ENCODE measurements around the gene ADAMTS14.

The ADAMTS14 gene

GRCh38 chr10:70797840-70798239 is 125.5 kb downstream of the ADAMTS14 start:
- DNase-seq = no peak

GRCh38 chr10:70799124-70799523 is 126.8 kb downstream of the ADAMTS14 start:
- DNase-seq = peak; percentile 79

- DNase-seq = no peak
Measured at GRCh38 chr10:70801854-70802253, 129.5 kb downstream of the ADAMTS14 start.

GRCh38 chr10:70803775-70804420 is 131.6 kb downstream of the ADAMTS14 start:
- no peak for DNase-seq

GRCh38 chr10:70804421-70804808 is 132.1 kb downstream of the ADAMTS14 start:
- no peak for DNase-seq

GRCh38 chr10:70805619-70806215 is 133.4 kb downstream of the ADAMTS14 start:
- DNase-seq = no peak

- DNase-seq = no peak
Measured at GRCh38 chr10:70806841-70807240, 134.5 kb downstream of the ADAMTS14 start.

- peak; percentile 0 for DNase-seq
Measured at GRCh38 chr10:70807556-70807955, 135.2 kb downstream of the ADAMTS14 start.

- no peak for DNase-seq
Measured at GRCh38 chr10:70809011-70809611, 136.8 kb downstream of the ADAMTS14 start.

GRCh38 chr10:70809726-70810125 is 137.4 kb downstream of the ADAMTS14 start:
- no peak for DNase-seq

- DNase-seq = no peak
Measured at GRCh38 chr10:70810967-70811366, 138.7 kb downstream of the ADAMTS14 start.

- DNase-seq = no peak
Measured at GRCh38 chr10:70811881-70812280, 139.6 kb downstream of the ADAMTS14 start.
